A204.1 (cell line): ENCODE measurements around the gene NPIPA7.
"Not testable (repeated sequence)": the region's sequence is repeated elsewhere in the genome, so short reads cannot be mapped to it uniquely, and the experiment has no call there.

Experiments used
- FAIRE-seq: peaks from 2 replicates; lab custom pipeline; 2012; peaks lifted over from hg19 to GRCh38; lab: Jason Lieb, UNC

NPIPA7 gene

GRCh38 chr16:16378840-16379239, at the start of gene NPIPA7:
TSS of gene NPIPA7 (plus strand) at chr16:16379140. CDS start at chr16:16379245, 105 bp downstream.
- FAIRE-seq, result not testable (repeated sequence)

GRCh38 chr16:16331466-16331865, 47.5 kb upstream of the NPIPA7 start:
- FAIRE-seq, result not testable (repeated sequence)

GRCh38 chr16:16357556-16357955, 21.4 kb upstream of the NPIPA7 start:
- not testable (repeated sequence) for FAIRE-seq

- not testable (repeated sequence) for FAIRE-seq
Measured at GRCh38 chr16:16358539-16359240, 20.2 kb upstream of the NPIPA7 start.

- FAIRE-seq, result not testable (repeated sequence)
Measured at GRCh38 chr16:16363595-16363994, 15.3 kb upstream of the NPIPA7 start.

- not testable (repeated sequence) for FAIRE-seq
Measured at GRCh38 chr16:16364100-16364499, 14.8 kb upstream of the NPIPA7 start.

GRCh38 chr16:16364701-16365100, 14.2 kb upstream of the NPIPA7 start:
- FAIRE-seq, result not testable (repeated sequence)

GRCh38 chr16:16365319-16365718, 13.6 kb upstream of the NPIPA7 start:
- not testable (repeated sequence) for FAIRE-seq

- not testable (repeated sequence) for FAIRE-seq
Measured at GRCh38 chr16:16365851-16366250, 13.1 kb upstream of the NPIPA7 start.

- not testable (repeated sequence) for FAIRE-seq
Measured at GRCh38 chr16:16366552-16367284, 12.2 kb upstream of the NPIPA7 start.

GRCh38 chr16:16367285-16367628, 11.7 kb upstream of the NPIPA7 start:
- not testable (repeated sequence) for FAIRE-seq

- FAIRE-seq, result not testable (repeated sequence)
Measured at GRCh38 chr16:16369081-16369856, 9.7 kb upstream of the NPIPA7 start.

- FAIRE-seq, result not testable (repeated sequence)
Measured at GRCh38 chr16:16371136-16371735, 7.7 kb upstream of the NPIPA7 start.

GRCh38 chr16:16374192-16374591, 4.7 kb upstream of the NPIPA7 start:
- not testable (repeated sequence) for FAIRE-seq

- not testable (repeated sequence) for FAIRE-seq
Measured at GRCh38 chr16:16399685-16400084, 20.7 kb downstream of the NPIPA7 start.

- FAIRE-seq, result not testable (repeated sequence)
Measured at GRCh38 chr16:16402333-16402732, 23.4 kb downstream of the NPIPA7 start.

- FAIRE-seq, result not testable (repeated sequence)
Measured at GRCh38 chr16:16404283-16404682, 25.3 kb downstream of the NPIPA7 start.

GRCh38 chr16:16405421-16405820, 26.5 kb downstream of the NPIPA7 start:
- FAIRE-seq, result not testable (repeated sequence)

GRCh38 chr16:16408430-16408829, 29.5 kb downstream of the NPIPA7 start:
- not testable (repeated sequence) for FAIRE-seq

- not testable (repeated sequence) for FAIRE-seq
Measured at GRCh38 chr16:16413773-16414172, 34.8 kb downstream of the NPIPA7 start.

GRCh38 chr16:16417071-16417470, 38.1 kb downstream of the NPIPA7 start:
- FAIRE-seq, result not testable (repeated sequence)

- FAIRE-seq, result not testable (repeated sequence)
Measured at GRCh38 chr16:16417914-16418544, 39.1 kb downstream of the NPIPA7 start.
